GM19452 (cell line): Measurements from ENCODE around the gene KHNYN.
"Not testable (repeated sequence)": the region's sequence is repeated elsewhere in the genome, so short reads cannot be mapped to it uniquely, and the experiment has no call there.

Experiments used
- ATAC-seq: cut with Tn5 transposase; IDR thresholded peaks from one replicate; pipeline ENCODE4 v1.9.1; 2021; ENCODE audit not compliant: unreplicated experiment

The KHNYN gene

DNA sequence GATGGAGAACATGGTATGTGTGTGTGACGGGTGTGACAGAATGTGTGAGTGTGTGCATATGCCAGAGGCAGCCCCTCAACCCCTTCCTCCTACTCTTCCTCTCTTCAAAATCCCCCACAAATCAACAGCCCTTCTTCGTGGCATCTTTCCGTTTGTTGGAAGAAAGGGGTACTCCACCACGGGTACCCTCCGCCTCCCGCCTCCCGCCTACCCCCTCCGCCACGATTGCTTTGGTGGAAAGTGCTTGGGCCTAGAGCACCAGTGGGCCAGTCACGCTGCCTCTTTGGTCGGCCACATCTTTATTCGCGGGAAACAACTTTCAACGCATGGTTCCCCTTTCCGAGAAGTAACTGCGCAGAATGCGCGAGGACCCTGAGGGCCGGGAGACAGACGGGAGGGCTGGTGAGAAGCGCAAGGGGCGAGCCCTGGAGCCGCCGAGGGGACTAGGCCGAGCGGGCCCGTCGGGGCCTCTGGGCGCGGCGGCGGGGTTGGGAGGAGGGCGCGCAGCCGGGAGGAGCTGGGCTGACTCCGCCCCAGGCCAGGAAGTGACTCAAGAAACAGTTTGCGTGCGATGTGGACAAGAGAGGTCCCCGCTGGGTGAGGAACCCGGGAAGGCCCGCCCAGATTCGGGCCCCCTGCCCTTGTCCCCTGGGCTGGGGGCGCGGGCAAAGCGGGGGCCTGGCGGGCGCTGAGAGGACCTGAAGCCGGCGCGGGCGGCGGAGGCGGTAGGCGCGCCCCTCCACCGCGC lies at the start of gene KHNYN, which contains the start of gene CBLN3:
KHNYN (plus strand) TSS at position 560 of the 748 bp plus-strand sequence. CDS start 777 bp downstream, outside the sequence.
CBLN3 (minus strand) TSS at position 274 of the 748 bp plus-strand sequence. CDS start 614 bp downstream, outside the sequence.
- ATAC-seq, result peak; percentile 87

DNA sequence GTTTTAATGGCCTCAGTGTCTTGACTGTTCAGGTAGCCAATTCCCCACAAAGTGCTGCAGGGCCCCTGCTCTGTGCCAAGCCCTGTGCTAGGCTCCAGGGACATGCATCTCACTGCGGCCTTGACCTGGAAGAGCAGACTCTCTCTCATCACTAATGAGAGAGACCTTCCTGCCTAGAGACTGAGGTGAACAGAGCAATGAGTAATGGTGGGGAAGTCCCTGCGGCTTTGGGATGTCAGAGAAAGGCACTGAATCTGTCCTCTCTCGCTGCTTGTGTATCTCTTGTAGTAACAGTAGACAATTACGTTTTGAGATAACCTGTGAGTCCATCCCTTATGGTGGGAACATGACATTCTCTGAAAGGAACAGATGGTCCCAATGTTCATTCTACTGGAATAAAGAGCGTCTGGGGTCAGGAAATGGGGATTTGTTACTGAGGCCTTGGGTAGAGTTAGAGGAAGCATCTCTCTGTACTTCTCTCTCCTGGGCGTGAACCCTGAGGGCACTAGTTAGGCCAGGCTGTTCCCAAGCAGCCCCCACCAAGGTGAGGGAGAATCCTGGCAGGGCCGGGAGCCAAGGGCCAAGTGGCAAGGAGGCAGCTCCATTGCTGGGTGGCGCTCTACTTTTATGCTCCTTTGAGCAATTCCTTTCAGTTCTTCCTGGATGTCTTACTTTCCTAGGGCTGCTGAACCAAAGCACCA lies 48.2 kb upstream of the KHNYN start:
- ATAC-seq, result no peak

GRCh38 chr14:24382064-24382371 lies 47.7 kb upstream of the KHNYN start:
- no peak for ATAC-seq

DNA sequence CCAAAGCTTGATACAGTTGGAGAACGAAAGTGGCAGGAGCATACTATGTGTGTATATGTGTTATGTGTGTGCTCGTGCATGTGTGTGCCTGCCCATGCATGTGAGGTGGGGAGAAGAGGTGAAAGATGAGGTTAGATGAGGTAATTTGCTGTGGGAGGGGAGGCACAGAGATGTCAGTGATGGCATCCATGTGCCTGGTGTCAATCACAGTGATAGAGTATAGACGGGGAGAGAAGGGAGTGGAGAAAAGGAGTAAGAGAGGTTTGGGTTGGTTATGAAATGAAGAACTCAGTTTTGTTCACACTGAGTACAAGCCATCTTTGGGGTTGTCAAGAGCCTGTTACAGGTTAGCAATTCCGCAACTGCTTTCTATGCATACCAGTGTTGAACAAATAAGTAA lies 45.6 kb upstream of the KHNYN start:
- no peak for ATAC-seq

GRCh38 chr14:24385524-24385923 lies 44.2 kb upstream of the KHNYN start:
- no peak for ATAC-seq

DNA sequence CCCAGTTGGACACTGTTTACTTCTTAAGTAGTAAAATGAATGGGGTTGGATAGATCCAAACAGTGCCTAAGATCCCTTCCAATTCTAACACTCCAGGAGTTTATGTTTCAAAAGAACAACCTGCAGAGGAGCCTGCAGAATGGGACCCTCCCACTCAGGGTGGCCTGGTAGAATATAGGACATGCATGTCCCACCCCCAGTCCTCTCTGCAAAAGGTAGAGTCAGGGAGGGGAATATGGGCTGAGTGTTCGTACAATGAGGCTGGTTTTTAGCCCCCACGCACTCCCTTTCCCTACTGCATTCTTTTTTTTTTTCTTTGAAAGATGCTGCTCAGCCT lies 42.8 kb upstream of the KHNYN start:
- no peak for ATAC-seq

DNA sequence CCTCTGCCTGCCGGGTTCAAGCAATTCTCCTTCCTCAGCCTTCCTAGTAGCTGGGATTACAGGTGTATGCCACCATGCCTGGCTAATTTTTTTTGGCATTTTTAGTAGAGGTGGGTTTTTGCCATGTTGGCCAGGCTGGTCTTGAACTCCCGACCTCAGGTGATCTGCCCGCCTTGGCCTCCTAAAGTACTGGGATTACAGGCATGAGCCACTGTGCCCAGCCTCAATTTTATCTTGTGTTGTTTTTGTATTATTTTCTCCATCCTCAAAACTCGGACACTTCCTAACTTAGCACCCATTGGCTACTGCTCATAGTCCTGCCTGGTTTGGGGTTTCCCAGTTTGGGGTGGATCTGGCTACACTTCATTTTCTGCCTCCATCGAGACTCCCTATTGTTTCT lies 42.2 kb upstream of the KHNYN start:
- not testable (repeated sequence) for ATAC-seq

DNA sequence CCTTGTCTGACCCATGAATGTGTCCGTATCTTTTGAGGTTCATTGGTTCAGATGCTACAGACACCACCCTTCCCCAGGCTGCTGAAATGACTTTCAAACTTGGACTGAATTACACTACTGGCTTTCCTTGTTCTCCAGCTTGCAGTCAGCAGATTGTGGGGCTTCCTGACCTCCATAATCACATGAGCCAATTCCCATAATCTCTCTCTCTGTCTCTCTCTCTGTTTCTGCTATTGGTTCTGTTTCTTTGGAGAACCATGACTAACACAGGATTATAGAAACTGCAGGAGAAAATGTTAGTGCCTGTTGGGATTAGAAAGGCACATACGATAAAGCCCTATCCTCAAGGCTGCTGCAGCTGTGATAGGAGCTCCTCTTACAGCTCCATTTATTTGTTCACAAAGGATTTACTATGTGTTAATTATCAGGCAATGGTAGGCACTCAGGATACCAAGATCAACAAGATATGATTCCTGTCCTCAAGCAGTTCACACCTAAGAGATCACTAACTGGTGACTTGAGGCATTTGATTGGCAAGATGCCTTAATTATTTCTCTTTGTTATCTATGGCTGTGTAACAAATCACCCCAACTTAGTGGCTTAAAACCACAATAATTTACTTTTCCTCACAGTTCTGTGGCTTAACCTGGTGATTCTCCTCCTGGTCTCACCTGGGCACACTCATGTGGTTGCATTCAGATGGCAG lies 41.1 kb upstream of the KHNYN start:
- no peak for ATAC-seq

- no peak for ATAC-seq
These were observed 40.4 kb upstream of the KHNYN start for GRCh38 chr14:24389226-24389848.

DNA sequence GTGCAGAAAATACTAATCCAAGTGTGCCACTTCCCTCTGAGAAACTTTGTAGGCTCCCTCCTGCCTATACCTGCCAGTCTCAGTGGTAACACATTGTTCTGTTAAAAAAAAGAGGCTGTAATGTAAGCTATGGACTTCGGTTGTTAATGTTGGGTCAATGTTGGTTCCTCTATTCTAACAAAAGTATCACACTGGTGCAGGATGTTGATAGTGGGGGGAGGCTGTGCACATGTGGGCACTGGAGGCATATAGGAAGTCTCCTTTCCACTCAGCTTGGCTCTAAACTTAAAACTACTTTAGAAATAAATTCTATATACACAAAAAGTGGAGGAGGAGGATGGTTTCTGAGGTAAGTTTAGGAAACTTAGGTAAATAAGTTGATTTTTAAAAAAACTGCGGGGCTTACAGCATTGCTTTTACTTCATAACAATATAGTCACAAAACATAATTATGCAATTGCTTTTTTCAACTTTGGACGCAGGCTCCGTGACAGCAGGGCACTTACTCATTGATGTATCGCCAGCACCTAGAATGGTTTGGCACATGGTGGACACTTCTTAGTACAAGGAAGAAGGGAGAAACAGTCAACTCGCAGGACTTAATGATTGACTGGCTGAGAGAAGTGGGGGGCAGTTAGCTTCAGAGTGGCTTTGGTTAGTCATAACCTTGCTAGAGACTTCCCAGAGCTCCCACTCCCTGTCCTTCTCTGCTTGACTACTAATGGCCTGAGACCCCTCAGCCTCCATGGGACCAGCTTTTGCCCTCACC lies 38.9 kb upstream of the KHNYN start:
- ATAC-seq, result no peak

DNA sequence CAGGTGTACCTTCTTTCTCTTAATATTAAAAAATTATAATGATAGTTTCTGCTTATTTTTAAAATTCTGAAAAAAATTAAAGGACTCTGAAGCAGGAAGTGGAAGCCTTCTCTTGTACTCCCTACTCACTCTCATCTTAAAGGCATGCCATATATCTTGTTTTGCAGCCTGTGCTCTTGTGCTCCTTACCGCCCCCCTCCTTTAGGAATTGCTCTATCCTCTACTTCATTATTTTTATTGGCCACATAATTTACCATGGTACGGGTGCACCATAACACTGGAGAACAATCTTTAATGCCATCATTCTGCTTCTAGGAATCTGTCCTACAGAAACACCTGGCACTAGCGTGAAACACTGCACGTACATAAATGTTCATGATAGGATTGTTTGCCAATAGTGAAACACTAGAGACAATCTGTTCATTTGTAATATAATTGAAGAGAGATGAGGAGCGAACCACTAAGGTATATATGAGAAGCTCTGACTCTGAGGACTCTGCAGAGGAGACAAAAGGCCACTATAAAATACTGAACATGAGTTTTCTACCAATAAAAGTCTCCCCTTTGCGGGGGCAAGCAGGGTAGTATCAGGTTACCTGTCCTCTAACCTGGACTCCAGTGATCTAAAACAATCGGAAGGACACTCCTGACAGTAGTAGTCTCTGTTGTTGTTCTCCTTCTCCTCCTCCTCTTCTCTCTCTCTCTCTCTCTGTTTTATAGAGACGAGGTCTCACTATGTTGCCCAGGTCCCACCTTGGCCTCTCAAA lies 37.2 kb upstream of the KHNYN start:
- no peak for ATAC-seq

GRCh38 chr14:24394275-24394674 lies 35.5 kb upstream of the KHNYN start:
- ATAC-seq, result no peak

- ATAC-seq, result no peak
These were observed 33.9 kb upstream of the KHNYN start for GRCh38 chr14:24395609-24396582.

GRCh38 chr14:24397639-24398292 lies 32.0 kb upstream of the KHNYN start:
- ATAC-seq, result no peak

DNA sequence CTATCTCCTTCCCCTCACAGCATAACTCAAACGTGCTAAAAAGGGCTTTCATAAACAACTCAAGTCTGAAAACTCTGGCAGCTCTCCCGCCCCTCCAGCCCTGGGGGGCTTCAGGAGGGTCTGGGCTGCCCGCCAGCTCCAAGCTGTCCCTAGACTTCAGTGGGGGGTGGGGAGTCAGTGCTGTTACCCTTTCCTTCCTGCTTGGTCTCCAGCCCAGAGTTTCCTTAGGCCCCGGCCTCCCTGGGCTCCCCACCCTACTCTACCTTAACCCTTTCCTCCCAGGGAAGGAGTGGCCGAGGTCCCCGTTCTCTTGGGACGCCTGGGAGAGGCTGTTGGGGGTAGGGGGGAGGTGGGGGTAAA lies 31.5 kb upstream of the KHNYN start:
- ATAC-seq, result no peak

- no peak for ATAC-seq
These were observed 30.9 kb upstream of the KHNYN start, which contains the start of gene NYNRIN for GRCh38 chr14:24398653-24399446. Gene NYNRIN (plus strand): TSS chr14:24399003. CDS start chr14:24399247, 244 bp downstream.

- ATAC-seq, result no peak
These were observed 30.3 kb upstream of the KHNYN start for GRCh38 chr14:24399447-24399822.
